ENCODE measurements around the gene LONRF3.

Gene LONRF3

GRCh38 chrX:118974088-118974907 lies at the start of gene LONRF3:
Gene LONRF3 (plus strand): TSS chrX:118974618. CDS start chrX:118974781, 163 bp downstream.
- peak; percentile 66 for DNase-seq (ENCODE audit: low spot score)

GRCh38 chrX:118928151-118928550 lies 46.3 kb upstream of the LONRF3 start:
- DNase-seq (ENCODE audit: low spot score) = no peak

DNA sequence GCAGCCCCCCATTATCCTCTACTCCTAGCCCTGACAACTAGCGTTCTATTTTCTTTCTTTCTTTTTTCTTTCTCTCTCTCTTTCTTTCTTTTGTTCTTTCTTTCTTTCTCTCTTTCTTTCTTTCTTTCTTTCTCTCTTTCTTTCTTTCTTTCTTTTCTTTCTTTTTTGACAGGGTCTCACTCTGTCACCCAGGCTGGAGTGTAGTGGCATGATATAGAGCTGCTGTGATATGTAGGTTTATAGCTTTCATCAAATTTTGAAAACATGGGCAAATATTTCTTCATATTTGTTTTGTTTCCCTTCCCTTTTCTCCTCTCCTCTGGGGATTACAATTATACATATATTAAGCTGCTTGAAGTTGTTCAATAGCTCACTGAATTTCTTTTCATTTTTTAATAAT lies 39.1 kb upstream of the LONRF3 start:
- no peak for DNase-seq (ENCODE audit: low spot score)

- DNase-seq (ENCODE audit: low spot score) = no peak
Measured at GRCh38 chrX:118941147-118941546, 33.3 kb upstream of the LONRF3 start.

DNA sequence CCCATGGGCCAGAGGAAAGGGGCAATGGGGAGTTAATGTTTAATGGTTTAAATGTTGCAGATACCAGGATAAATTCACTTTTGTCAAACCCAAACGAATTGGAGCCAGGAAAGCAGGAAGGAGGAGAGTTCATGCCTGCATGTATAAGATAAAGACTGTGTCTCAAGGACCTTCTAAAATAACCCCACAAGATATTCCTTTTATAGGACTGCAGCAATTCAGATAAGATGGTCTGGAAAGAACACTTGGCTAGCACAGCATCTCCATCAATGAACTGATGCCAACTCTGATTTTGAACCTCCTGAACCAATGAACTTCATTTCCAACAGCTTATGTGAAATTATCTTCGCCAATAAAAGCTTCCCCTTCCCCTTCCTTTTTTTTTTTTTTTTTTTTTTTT lies 31.3 kb upstream of the LONRF3 start:
- no peak for DNase-seq (ENCODE audit: low spot score)

DNA sequence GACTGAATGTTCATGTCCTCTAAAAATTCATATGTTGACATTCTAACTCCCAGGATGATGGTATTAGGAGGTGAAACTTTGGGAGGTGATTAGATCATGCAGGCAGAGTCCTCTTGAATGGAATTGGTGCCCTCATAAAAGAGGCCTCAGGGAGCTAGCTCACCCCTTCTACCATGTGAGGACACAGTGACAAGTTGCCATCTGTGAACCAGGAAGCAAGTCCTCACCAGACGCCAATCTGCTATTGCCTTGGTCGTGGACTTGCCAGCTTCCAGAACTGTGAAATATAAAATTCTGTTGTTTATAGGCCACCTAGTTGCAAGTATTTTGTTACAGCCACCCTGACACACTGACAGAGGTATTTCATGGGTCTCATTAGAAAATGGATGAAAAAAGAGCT lies 28.5 kb upstream of the LONRF3 start:
- DNase-seq (ENCODE audit: low spot score) = no peak

DNA sequence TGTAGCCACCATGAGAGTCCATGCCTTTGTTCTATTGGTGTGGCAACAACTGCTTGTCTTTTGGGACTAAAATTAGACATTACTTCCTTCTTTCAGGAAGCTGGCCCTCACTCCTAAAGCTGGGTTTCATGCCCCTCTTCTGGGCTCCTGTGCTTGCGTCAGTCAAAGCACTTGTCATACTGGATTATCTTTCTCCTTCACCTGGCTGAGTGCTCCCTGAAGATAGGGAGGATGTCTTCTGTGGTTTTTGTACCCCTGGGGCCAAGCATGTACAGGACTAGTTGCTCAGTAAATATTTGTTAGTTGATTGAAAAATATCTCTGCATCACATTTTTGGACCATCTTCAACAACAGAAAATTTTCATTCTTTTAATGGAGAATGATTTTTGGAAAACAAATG lies 26.1 kb upstream of the LONRF3 start:
- no peak for DNase-seq (ENCODE audit: low spot score)

- no peak for DNase-seq (ENCODE audit: low spot score)
Measured at GRCh38 chrX:118961866-118962560, 12.4 kb upstream of the LONRF3 start.

GRCh38 chrX:118963159-118963558 lies 11.3 kb upstream of the LONRF3 start:
- no peak for DNase-seq (ENCODE audit: low spot score)

DNA sequence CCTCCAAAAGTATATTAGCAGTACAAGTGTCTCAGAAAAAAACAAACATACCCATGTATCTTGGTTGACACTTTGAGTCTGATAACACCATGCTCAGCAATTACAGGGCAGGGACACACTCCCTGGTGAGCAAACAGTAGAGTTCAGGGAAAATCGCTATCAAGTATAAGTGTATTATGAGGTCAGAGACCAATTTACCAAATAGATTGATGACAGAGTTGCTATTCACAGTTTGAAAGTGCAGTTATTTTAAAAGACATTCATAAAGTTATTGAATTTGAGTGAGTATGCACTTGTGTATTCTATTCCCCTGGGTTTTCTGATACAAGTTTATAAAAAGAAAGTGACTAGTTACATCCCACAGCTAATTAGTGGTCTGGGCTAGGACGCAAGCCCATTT lies 10.2 kb upstream of the LONRF3 start:
- DNase-seq (ENCODE audit: low spot score) = no peak

DNA sequence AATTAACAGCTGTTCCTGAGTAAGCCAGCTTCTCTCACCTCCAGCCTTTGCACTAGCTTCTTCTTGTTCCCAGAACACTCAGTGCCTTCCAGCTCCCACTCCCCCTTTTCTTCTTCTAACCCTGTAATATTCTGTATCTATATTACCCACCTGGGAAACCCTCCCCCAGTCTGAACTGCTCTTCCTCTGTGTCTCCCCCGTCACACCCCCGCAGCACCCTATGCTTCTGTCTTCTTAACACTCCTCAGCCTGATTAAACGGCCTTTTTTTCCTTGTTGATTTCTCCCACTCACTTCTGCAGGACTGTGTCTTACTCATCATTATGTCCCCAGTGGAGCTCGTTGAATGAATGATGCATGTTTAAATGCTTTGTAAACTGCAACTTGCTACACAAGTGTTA lies 9.0 kb upstream of the LONRF3 start:
- DNase-seq (ENCODE audit: low spot score) = no peak

GRCh38 chrX:118968031-118968430 lies 6.4 kb upstream of the LONRF3 start:
- no peak for DNase-seq (ENCODE audit: low spot score)

DNA sequence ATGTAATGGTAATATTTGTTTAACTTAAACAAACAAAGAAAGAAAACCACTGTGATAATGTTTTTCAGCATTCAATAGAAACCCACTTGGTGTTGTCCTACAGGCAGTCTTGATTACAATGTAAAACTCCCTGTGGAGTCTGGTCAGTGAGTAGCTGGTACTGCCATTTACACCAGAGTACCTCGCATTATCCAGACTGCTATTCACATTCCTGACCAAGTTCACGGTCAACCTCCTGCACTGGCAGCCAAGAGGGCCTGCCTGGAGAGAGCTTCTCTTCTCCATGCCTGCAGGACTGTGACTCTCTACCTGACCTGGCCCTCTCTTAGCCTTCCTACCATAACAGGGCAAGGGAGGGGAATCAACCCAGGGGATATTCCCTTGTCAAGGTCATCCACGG lies 2.9 kb upstream of the LONRF3 start:
- DNase-seq (ENCODE audit: low spot score) = no peak

DNA sequence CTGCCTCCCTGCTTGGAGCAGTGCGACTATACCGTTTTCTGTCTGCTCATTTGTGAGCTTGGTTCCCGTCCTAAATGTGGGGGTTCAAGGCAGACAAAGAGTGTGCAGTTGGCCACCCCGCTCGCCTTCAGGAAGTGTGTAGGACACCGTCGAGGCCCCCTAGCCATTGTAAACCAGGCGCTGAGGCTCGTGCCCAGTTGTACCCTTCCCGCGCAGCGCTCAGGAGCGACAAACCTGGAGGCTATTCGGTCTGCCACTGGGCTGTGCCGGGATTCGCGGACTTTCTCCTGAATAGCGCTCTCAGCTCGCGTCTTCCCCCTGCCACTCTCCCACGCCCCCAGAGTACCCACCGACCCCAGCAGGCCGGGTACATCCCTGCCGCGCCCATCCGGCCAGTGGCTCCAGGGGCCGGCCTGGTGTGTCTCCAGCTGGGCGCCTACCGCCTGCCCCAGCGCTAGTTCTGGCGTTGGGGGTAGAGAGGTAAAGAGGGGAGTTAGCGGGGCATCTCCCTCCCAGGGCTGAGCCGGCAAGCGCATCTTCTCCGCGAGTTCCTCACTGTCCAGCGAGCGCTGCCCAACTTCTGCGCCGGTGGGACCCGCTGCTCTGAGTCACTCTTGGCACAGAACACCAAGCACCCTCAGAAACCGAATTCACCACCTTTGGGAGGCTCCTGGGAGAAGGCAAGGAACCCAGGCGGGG lies 880 bp upstream of the LONRF3 start:
- no peak for DNase-seq (ENCODE audit: low spot score)

- peak; percentile 36 for DNase-seq (ENCODE audit: low spot score)
Measured at GRCh38 chrX:118974908-118975671, 672 bp downstream of the LONRF3 start.

DNA sequence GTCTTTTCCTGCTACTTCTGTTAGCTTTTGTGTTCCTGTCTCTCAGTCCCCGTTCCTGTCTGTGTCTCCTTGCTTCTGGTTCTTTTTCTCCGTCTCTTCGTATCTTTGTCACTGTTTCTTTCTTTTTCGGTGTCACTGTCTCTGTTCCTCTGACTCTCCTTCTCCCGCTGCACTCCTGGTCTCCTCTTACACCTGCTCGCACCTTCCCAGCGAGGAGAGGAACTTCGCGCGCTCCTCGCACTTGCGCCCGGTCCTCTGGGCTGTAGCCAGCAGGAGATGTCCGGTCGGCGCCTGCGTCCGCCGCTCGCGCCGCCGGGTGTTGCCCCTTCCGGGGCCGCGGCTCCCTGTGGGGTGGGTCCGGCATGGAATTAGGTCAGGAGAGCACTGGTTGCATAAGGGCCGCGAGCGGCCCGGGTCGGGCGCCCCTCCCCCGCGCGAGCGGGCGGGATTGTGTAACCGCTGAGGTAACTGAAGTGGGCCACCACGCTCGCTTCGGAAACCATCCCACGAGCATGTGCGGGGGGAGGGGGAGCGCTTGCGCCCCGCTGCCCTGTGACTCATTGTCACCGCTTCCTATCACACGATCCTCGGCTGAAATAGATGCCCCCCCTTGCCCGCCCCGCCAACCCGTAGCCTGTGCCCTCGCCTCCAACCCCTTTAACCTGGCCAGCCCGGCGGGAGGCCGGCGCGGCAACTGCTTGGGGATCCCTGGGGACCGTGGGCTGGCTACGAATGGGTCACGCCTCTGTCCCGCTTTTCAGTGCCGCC lies 1.6 kb downstream of the LONRF3 start:
- peak; percentile 63 for DNase-seq (ENCODE audit: low spot score)

DNA sequence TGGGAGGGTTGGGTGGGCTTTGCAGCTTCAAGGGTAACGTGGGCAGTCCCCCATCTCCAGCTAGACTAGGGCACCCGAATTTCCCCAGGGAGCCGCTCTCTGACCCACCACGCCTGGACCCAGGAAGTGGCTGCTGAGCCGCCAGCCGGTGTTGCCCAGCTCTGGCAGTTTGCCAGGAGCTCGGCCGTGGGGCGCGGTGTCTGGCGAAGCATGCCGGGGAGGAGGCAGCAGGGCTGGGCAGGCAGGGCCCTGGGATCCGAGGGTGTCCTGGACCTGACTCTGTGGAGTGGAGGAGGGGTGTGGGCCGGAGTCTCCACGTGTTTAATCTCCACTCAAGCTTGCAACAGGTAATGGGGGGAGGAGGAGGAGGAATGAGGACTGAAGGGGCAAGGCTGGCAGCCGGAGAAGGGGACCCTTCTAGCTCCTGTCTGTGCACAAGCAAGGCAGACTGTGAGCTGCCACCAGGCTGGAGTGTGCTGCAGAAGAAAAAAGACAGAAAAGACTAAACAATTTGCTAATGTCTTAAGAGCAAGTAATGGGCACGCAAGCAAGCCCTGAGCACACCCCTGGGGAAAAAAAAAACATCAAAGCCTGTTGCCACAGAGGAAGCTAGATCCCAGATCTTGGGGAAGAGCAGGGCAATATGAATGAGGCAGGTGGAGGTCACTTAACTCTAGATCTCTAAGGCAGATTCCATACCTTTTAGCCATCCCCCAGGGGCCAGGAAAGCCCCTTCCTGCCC lies 2.4 kb downstream of the LONRF3 start:
- DNase-seq (ENCODE audit: low spot score) = no peak

DNA sequence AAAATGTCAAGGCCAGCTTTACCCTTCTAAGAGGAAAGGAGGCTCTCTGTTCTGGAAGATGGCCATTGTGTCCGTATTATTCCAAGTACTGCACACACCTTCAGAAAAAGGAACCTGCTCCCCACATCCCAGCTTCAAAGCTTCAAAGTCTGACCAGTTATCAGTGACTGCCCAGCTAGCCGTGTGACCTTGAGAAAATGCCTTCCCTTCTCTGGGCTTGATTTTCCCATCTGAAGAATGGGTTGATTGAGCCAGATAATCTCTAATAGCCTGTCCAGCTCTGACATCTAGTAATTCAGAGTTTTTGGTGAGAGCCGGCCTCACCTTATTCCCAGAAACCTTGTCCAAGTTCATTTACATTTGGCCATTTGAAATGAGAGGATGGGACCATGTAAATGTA lies 3.0 kb downstream of the LONRF3 start:
- DNase-seq (ENCODE audit: low spot score) = no peak

- no peak for DNase-seq (ENCODE audit: low spot score)
Measured at GRCh38 chrX:118978451-118978850, 4.0 kb downstream of the LONRF3 start.

DNA sequence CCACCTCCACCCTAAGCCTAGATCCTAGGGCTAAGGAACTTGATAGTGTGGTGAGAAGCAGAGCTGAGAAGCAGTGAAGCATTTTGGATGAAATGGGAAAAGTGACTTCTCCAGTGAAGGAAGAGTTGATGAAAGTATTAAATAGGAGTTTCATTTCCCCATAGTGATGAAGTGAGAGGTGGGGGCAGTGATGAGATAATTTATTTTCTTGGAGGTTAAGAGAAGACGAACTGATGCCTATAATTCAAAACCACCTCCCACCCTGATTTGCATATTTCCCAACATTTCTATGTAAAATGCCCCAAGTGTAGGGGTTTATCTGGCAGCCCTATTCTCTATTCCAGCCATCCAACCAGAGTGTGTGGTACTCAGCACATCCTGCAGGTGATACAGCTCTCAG lies 6.3 kb downstream of the LONRF3 start:
- no peak for DNase-seq (ENCODE audit: low spot score)

DNA sequence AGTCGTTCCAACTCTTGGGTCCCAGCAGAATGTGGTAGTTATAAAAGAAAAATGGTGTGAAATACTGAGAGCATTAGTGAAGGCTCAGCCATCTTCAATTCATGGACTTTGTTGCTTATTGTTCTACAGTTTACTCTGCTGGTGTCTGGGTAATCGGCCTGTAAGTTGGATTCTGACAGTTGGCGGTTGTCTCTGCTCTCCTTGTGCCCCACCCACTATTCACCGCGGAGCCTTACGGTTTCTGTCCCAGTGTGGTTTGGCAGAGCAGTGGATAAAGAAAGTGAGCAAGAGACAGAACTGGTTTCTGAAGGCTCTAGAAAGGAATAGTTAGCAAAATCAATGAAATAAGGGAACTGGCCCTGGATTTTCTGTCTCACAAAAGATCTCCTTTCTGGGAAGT lies 9.1 kb downstream of the LONRF3 start:
- no peak for DNase-seq (ENCODE audit: low spot score)

Measured in CD4-positive, alpha-beta T cell treated with Interleukin-6 at 100 ng/mL for 8 hours (primary cell).